Glutamatergic neuron (in vitro differentiated cells): ENCODE measurements around the gene NKIRAS1. TPM values are rescaled to one million over a fixed set of nuclear protein-coding genes. Genes with fewer than 3 reads are reported as not detected.

Experiments
- DNase-seq: peaks from one replicate; pipeline ENCODE4 v3.0.0; 2022
- H3K27ac Mint-ChIP-seq: one replicate; pipeline ENCODE4 v1.8.0; 2020; ENCODE audit warnings: mild to moderate bottlenecking, mixed read lengths, inconsistent platforms; ENCODE audit not compliant: unreplicated experiment
- H3K27me3 Mint-ChIP-seq: one replicate; pipeline ENCODE4 v1.8.0; 2020; ENCODE audit warnings: mild to moderate bottlenecking, moderate library complexity, mixed read lengths, inconsistent platforms; ENCODE audit not compliant: unreplicated experiment
- H3K36me3 Mint-ChIP-seq: one replicate; pipeline ENCODE4 v1.8.0; 2020; ENCODE audit warnings: mild to moderate bottlenecking, mixed read lengths, inconsistent platforms; ENCODE audit not compliant: unreplicated experiment
- H3K4me1 Mint-ChIP-seq: one replicate; pipeline ENCODE4 v1.8.0; 2020; ENCODE audit warnings: mild to moderate bottlenecking, low read depth, mixed read lengths, inconsistent platforms; ENCODE audit not compliant: unreplicated experiment
- H3K4me3 Mint-ChIP-seq: one replicate; pipeline ENCODE4 v1.8.0; 2020; ENCODE audit warnings: mild to moderate bottlenecking, mixed read lengths, inconsistent platforms; ENCODE audit not compliant: unreplicated experiment
- H3K9me3 Mint-ChIP-seq: one replicate; pipeline ENCODE4 v1.8.0; 2020; ENCODE audit warnings: mild to moderate bottlenecking, moderate library complexity, mixed read lengths, inconsistent platforms; ENCODE audit not compliant: unreplicated experiment
- total RNA-seq: library from RNA; stranded (reverse); fragmentation: NEBNext Ultra II Directional; extraction: Animal tissue kit (Norgen Biotek cat#: 25700); gene quantifications from one replicate; pipeline ENCODE4 v1.2.1, GENCODE V29; 2021; ENCODE audit not compliant: unreplicated experiment
- TF ChIP-seq, protein P1 (sequence below): fragments of 200-600 bp; sonication (generic); IDR thresholded peaks from one replicate; pipeline ENCODE4 v1.5.0; 2021; ENCODE audit not compliant: partially characterized antibody, unreplicated experiment

The NKIRAS1 gene
- total RNA-seq, 1 donor from 2014 or later = 12.6 TPM

DNA sequence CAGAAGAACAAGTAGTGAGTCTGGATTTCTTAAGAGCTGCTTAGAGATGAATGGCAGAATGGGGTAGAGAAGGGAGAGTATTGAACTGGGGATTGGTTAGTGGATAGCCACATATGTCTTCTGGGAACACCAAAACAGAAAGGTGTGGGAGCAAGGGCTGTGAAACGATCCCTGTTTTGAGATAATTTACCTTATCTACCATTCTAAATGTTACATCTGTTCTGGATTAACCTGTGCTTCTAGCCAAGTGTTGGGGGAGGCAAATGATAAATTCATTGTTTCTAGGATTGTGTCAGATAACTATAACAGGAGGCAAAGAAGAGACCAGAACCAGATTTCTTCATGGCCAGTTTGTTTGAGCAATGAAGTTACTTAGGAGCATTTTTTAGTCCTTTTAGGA, 36.7 kb upstream of the NKIRAS1 start:
- Mint-ChIP-seq H3K36me3 (no peaks in the 10 kb centered on the region), H3K9me3 (no peaks in the 10 kb centered on the region), H3K4me1 (peaks cover 3% of the 10 kb centered on the region), H3K27ac (no peak overlapping the region), H3K4me3 (no peak overlapping the region), H3K27me3 (no peaks in the 10 kb centered on the region)
- TF ChIP-seq, protein P1, sequence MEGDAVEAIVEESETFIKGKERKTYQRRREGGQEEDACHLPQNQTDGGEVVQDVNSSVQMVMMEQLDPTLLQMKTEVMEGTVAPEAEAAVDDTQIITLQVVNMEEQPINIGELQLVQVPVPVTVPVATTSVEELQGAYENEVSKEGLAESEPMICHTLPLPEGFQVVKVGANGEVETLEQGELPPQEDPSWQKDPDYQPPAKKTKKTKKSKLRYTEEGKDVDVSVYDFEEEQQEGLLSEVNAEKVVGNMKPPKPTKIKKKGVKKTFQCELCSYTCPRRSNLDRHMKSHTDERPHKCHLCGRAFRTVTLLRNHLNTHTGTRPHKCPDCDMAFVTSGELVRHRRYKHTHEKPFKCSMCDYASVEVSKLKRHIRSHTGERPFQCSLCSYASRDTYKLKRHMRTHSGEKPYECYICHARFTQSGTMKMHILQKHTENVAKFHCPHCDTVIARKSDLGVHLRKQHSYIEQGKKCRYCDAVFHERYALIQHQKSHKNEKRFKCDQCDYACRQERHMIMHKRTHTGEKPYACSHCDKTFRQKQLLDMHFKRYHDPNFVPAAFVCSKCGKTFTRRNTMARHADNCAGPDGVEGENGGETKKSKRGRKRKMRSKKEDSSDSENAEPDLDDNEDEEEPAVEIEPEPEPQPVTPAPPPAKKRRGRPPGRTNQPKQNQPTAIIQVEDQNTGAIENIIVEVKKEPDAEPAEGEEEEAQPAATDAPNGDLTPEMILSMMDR = no peak
- no peak for DNase-seq

DNA sequence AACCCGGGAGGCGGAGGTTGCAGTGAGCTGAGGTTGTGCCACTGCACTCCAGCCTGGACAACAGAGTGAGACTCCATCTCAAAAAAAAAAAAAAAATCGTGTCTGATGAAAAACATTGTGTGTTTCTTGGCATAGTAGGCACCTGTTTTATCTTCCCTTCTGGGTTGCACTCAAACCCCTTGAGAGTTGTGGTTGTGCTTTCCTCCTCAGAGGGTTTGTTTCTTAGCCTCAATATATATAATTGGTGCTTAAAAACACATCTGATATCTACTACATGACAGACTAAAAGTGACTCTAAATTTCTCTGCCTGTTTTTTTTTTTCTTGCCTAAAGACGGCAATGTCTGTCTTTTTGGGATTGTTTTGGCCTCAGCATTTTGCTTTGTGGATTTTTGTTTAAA, 35.9 kb upstream of the NKIRAS1 start:
- H3K27me3 Mint-ChIP-seq = no peaks in the 10 kb centered on the region
- DNase-seq = no peak
- TF ChIP-seq, protein P1 = no peak
- H3K4me1 Mint-ChIP-seq = peaks cover 3% of the 10 kb centered on the region
- H3K27ac Mint-ChIP-seq = no peak overlapping the region
- H3K36me3 Mint-ChIP-seq = no peaks in the 10 kb centered on the region
- H3K4me3 Mint-ChIP-seq = no peak overlapping the region
- no peaks in the 10 kb centered on the region for H3K9me3 Mint-ChIP-seq

DNA sequence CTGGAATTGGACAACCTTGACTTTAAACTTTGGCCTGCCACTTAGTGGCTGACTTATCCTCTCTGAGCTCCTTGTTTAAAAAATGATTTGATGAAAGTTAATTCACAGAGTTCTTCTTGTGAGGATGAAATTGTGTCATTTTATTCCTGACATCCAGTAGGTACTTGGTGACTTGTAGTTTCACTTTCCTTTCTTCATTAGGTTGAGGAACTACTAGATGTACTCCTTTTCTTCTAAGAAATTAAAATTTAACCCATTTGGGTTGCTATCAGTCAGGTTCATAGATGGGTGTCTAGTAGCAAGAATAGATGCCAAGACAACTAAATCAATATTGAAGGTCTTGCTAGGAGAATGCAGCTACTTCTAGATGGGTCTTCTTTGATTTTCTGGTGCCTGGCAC, 33.5 kb upstream of the NKIRAS1 start:
- TF ChIP-seq, protein P1 = no peak
- Mint-ChIP-seq H3K27me3 (peaks cover 6% of the 10 kb centered on the region), H3K4me3 (no peak overlapping the region), H3K27ac (no peak overlapping the region), H3K36me3 (no peaks in the 10 kb centered on the region), H3K9me3 (peaks cover 4% of the 10 kb centered on the region), H3K4me1 (peaks cover 7% of the 10 kb centered on the region)
- DNase-seq = no peak

DNA sequence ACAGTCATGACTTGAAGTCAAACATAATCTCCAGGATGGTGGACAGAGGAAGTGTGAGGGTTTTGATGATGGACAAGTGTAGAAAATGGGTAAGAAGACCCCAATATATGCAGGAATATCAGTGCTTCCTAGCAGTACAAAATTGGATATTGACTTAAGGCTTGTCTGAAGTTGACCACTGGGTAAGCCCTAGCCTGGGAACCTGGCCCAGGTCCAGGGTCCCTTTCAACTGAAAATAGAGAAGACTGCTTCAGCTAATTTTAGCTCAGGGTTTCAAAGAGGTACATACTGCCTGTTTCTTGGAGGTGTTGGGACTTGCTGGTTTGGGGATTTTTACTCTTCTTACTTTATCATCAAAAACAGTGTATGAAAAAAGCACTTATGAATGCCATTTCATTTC, 33.0 kb upstream of the NKIRAS1 start:
- Mint-ChIP-seq H3K27ac (no peak overlapping the region), H3K9me3 (peaks cover 4% of the 10 kb centered on the region), H3K4me1 (peaks cover 7% of the 10 kb centered on the region), H3K27me3 (peaks cover 6% of the 10 kb centered on the region), H3K4me3 (no peak overlapping the region), H3K36me3 (no peaks in the 10 kb centered on the region)
- no peak for DNase-seq
- TF ChIP-seq, protein P1 = no peak

DNA sequence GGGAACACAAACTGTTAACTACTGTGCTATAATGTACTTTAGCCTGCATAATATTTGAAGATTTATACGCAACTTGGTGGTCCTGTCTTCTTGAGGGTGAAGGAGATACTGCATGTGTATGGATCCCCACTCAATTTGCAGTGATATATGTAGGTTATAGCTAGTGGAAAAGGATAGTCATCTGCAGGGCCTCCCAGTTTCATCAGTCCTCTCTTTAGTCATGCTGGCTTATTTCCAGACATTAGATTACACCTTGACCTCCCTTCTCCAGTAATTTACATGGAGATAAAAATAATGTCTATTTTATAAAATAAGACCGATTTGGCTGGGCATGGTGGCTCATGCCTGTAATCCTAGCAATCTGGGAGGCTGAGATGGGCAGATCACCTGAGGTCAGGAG, 32.0 kb upstream of the NKIRAS1 start:
- peaks cover 11% of the 10 kb centered on the region for H3K27me3 Mint-ChIP-seq
- H3K4me1 Mint-ChIP-seq = peaks cover 11% of the 10 kb centered on the region
- no peak for DNase-seq
- H3K9me3 Mint-ChIP-seq = peaks cover 10% of the 10 kb centered on the region
- H3K4me3 Mint-ChIP-seq = no peak overlapping the region
- no peaks in the 10 kb centered on the region for H3K36me3 Mint-ChIP-seq
- TF ChIP-seq, protein P1 = no peak
- no peak overlapping the region for H3K27ac Mint-ChIP-seq
